ENCODE results near the gene TNPO2.
A peak's percentile ranks its signal among the peaks of the same experiment; 100 is the strongest.

Gene TNPO2

GRCh38 chr19:12723641-12724426 is at the start of gene TNPO2:
Gene TNPO2, minus strand, starts transcription at chr19:12723932. Its CDS starts 2,955 bp downstream, at chr19:12720977.
- DNase-seq = peak; percentile 68

GRCh38 chr19:12772323-12772722 is 48.6 kb upstream of the TNPO2 start:
- DNase-seq = no peak

GRCh38 chr19:12770922-12771321 is 47.2 kb upstream of the TNPO2 start:
- no peak for DNase-seq

GRCh38 chr19:12769689-12770088 is 46.0 kb upstream of the TNPO2 start:
- no peak for DNase-seq

GRCh38 chr19:12767666-12768065 is 43.9 kb upstream of the TNPO2 start:
- DNase-seq = no peak

DNA sequence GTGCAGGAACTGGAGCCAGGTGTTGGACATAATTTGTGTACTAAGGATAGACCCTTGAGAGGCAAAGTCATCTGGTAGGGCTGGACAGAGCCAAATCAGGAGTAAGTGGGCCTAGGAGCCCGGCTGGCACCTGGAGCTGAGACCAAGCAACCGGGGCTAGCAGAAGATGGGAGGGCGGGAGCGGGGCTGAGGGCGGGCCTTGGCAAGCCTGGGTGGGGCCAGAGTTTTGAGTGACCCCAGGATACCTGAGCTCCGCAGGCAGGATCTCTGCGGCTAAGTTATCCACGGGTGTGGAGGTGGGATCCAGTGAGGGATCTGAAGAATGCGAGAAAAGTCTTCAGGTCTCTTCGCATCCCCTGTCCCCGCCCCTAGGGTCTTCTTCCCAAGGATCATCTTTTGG is 43.4 kb upstream of the TNPO2 start:
- no peak for DNase-seq

- DNase-seq = no peak
Observed at GRCh38 chr19:12766051-12766521, 42.4 kb upstream of the TNPO2 start.

DNA sequence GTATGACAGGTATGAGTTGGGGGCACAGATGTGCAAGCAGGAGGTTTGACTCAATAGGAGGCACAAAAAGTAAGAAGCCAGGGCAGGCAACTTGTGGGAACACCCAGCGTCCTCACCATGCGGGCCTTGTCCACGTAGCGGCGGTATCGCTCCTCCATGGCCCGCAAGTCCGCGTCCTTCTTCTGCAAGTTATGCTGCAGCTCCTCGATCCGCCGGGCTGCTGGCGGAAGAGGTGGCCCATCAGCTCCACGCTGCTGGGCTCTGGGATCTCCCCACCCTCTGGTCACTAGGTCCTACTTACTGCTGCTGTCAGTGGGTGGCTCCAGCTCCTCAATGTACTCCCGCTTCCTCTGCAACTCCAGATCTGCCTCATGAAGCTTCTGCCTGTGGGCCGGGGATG is 41.0 kb upstream of the TNPO2 start:
- no peak for DNase-seq

DNA sequence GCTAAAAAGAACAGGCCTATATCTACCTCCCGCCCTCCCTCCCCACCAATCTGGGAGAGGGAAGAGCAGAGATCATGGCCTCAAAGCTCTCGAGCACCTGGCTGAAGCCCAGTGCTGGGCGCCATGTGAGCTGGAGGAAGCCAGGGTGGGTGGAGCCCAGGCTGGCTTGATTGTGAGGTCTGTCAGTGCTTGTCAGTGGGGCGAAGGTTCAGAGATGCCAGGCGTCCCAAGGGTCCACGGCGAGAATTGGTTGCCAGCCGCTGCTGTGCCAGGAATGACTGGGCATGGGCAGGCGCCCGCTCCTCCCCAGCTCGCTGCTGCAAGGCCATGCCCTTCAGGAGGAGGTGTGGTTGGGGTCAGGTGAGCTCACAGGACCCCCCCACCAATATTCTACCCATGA is 39.4 kb upstream of the TNPO2 start:
- DNase-seq = no peak

- DNase-seq = no peak
Observed at GRCh38 chr19:12759686-12760085, 36.0 kb upstream of the TNPO2 start.

- peak; percentile 65 for DNase-seq
Observed at GRCh38 chr19:12757544-12758274, 34.0 kb upstream of the TNPO2 start.

- no peak for DNase-seq
Observed at GRCh38 chr19:12756150-12756883, 32.6 kb upstream of the TNPO2 start.

- DNase-seq = no peak
Observed at GRCh38 chr19:12754465-12755196, 30.9 kb upstream of the TNPO2 start.

- DNase-seq = no peak
Observed at GRCh38 chr19:12752056-12752781, 28.5 kb upstream of the TNPO2 start.

DNA sequence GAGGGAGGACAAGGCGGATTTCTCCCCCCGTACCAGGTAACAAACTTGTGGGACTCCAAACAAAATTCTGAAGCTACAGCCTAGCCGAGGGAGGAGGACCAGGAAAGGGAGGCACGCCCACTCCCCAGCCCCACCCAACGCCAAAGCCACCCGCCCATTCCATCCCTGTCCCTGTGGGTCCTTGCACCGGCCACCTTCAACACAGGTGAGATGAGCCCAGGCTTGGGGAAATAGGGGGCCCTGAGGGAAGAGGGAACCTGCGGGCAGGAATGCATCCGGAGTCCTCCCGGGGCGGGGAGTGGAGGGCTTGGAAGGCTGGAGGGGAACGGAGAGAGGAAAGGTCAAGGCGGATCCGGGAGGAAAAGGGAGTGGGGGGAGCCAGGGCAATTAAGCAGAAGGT is 27.9 kb upstream of the TNPO2 start, which contains the start of gene BEST2:
BEST2 (plus strand) TSS at position 157 of the 400 bp plus-strand sequence. CDS start 802 bp downstream, outside the sequence.
- DNase-seq = no peak

- DNase-seq = no peak
Observed at GRCh38 chr19:12750851-12751250, 27.1 kb upstream of the TNPO2 start.

GRCh38 chr19:12749938-12750521 is 26.3 kb upstream of the TNPO2 start:
- peak; percentile 2 for DNase-seq

DNA sequence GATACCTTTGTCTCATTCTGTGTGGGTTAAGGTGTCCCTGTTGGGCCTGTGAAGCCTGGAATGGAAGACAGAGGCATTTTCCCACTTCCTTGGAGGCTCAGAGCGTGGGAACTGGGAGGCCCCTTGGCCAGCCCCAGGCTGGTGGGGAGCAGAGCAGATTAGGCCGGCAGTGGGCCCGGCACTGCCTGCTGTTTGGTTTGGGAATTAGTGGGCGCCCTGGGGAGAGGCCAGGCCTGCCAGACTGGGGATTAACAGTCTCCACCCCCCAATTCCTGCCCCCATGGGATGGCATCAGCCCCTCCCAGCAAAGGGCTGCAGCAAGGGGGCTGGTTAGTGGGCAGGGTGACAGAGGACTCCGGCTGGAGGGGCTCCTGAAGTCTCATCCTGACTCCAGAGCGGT is 24.8 kb upstream of the TNPO2 start:
- no peak for DNase-seq

- DNase-seq = no peak
Observed at GRCh38 chr19:12745166-12745897, 21.6 kb upstream of the TNPO2 start.

DNA sequence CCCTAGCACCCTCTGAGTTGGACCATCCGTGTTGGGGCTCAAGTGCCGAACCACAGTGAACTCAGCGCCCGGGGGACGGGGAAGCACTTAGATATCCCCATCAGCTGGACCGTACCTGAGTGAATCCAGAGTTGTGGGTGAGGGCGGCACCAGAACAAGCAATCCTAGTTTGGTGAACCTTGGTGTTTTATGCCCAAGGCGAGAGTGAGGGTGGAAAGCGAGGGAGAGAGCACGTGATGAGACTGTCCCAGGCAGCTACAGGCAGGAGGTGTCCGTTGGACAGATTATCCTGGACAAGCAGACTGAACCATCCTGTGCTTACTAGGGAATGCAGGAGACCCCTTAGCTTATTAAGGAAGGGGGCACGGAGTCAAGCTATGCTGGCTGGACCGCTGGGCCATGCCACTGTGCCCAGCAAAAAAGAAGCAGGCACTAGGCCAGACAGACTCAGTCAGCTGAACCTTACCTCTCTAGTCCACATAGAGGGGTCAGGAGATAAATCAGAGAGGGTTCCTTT is 14.2 kb upstream of the TNPO2 start:
- DNase-seq = no peak
